GM18502 (cell line): ENCODE data around the gene SLC24A4.

ENCODE experiments used
- ATAC-seq: cut with Tn5 transposase; IDR thresholded peaks from one replicate; pipeline ENCODE4 v1.9.1; 2021; ENCODE audit warnings: mild to moderate bottlenecking; ENCODE audit not compliant: unreplicated experiment, poor library complexity

The SLC24A4 gene

DNA sequence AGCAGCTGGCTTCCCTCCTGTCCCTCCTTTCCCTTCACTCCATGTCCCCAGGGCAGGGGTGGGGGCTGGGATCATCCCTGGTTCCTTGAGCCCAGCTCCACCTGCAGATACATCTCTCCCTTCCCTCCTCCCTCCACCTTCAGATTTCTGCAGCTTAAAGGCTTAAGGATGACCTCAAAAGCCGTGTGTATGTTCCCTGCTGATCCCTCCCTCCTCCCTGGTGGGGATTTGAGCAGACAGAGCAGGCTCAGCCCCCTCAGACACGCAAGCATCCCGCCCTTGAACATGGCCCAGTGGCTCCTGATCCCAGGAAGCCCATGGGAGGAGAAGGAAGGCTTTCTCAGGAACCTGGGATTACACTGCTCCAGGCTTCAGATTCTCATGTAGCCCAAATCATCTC lies 107.7 kb downstream of the SLC24A4 start:
- ATAC-seq: no peak

DNA sequence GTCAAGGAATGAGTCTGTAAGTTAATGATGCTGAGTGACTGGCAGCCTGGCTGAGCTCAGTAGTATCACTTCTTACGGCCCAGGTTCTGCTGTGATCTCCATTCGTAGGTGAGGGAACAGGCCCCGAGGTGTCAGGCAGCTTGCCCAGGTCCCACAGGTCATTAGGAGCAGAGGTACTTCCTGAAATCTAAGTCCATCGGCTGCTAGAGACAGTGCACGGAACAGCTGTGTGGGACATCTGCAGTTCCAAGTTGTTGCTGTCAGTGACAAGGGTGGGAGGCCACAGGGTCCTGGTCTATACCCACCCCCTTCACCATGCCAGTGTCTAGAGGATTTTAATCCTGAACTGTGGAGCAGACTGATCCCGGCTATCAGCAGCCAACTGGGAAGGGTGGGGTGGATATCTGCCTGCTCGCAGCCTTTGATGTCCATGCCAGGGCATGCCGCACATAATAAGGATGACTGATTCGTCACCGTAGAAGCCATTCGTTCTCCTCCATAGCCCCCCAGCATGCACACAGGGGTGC lies 108.3 kb downstream of the SLC24A4 start:
- ATAC-seq: no peak

- ATAC-seq: no peak
Observed at GRCh38 chr14:92433407-92433806, 110.4 kb downstream of the SLC24A4 start.

DNA sequence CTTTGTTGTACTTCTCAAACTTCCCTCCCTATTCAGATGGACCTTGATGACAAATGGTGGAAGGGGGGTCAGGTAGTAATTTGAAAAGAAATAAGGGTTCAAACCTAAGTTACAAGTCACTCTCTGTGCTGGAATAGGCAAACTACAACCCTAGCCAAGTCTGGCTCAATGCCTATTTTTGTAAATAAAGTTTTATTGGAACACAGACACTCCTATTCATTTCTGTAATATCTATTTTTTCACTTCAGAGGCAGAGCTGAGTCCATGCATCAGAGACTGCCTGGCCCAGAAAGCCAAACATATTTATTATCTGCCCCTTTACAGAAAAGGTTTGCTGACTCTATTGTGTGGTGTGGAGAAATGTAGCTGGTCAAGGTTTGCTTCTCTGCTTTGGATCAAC lies 112.2 kb downstream of the SLC24A4 start:
- ATAC-seq: no peak

GRCh38 chr14:92436115-92436776 lies 113.3 kb downstream of the SLC24A4 start:
- ATAC-seq: no peak

DNA sequence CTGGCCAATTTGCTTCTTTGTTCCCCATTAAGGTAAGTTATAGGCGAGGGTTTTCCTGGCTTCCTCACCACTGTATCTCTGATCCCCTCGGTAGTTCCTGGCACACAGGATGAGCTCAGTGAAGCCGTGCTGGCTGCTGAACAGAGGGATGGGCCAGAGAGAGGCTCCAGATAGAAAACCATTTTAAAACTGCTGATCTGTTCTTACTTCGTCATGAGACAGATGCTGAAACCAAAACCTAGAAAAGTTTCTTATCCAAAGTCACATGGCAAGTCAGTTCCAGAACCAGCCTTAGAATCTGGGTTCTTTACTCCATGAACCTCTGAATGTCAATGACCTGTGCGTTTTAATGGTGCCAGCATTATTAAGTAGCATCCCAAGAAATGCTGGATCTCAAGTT lies 114.3 kb downstream of the SLC24A4 start:
- no peak for ATAC-seq

GRCh38 chr14:92437729-92438285 lies 114.8 kb downstream of the SLC24A4 start:
- ATAC-seq: no peak

DNA sequence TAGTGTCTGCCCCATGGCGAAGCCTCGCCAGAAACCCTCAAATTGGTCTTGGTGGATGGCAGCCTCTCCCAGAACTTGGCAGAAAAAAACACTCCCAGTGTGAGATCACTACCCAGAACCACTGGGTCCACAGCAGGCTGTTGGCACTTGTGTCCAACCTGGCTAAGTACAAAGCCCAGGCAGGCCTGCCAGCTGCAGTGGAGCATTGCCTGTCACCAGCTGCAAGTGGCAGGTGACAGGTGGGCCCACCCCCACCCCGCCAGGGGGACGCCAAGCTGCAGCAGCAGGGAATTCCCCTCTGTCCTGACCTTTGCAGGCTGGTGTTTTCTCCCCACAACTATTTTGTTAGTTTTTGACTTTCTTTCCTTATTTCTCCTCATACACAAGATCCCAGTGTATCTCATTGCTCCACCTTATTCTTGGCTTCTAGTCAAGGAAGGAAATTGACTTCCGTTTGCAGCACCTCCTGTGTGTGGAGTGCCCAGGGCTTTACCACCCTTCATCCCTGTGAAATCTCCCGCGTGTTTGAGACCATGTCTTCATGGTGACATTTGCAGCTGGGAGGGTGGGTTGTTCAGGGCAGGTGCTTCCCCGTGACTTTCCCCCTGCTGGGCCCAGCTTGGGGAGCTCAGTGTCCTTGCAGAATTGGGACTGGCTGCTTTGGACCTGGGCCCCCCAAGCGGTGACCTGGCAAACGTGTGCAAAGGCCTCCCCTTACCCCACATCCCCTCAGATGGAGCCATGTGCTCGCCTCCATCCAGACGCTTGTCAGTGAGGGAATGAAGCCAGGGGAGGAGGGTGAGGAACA lies 116.8 kb downstream of the SLC24A4 start:
- no peak for ATAC-seq

DNA sequence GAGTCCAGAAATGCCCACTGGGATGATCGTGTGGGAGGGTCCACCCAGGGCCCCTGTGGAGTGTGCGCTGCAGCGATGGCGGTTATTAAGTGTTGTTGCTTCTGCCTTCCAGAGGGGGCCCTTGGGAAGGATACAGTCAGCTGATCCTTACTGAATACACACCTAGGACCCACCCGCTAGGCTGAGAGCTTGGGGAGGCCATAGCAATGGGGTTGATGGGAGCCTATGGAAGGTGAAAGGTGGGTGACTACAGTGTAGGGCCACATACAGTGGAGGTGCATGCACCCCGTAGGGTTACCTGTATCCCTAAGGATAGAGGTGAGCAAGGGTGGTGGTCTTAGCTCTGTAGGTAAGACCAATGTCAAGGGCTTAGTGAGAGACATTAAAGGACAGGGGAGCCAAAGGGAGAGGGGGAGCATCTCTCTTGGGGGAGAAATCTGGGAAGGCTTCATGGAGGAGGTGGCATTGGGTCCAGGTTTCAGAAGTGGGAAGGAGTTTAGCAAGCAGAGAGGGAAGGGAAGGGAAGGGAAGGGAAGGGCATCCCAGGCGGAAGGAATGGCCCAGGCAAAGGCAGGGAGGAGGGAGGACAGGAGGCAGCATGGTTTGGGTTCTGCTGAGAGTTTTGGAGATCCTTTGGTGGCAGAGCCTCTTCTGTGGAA lies 117.5 kb downstream of the SLC24A4 start:
- ATAC-seq: no peak

DNA sequence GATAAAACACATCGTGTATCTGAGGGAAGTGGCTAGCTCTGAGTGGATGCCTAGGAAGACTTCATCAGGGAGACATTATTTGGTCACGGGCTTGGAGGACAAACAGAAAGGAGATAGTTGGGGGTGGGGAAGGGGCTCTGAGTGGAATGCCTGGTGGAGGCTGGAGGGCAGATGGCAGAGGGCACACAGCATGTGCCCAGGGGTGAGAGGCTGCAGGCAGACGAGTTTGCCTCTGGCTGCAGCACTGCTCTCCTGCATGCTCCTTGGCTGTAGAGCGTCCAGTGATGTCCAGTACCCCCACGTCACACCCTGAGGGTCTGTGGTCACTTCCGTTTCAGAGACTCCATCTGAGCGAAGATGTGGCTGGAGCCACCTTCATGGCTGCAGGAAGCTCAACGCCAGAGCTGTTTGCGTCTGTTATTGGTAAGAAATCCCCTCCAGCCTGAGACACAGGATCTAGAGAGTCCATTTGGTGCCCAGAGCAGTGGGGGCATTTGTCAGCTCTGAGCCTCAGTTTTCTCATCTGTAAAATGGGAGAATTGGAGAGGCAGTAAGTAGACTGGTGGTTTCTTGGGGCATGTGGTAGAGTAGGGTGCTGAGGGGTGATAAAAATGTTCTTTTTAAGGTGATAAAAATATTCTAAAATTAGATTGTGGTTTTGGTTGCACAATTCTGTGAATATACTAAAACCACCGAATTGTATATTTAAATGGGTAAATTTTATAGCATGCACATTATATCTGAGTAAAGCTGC lies 119.0 kb downstream of the SLC24A4 start:
- ATAC-seq: no peak

- ATAC-seq: no peak
Observed at GRCh38 chr14:92443167-92443566, 120.2 kb downstream of the SLC24A4 start.

DNA sequence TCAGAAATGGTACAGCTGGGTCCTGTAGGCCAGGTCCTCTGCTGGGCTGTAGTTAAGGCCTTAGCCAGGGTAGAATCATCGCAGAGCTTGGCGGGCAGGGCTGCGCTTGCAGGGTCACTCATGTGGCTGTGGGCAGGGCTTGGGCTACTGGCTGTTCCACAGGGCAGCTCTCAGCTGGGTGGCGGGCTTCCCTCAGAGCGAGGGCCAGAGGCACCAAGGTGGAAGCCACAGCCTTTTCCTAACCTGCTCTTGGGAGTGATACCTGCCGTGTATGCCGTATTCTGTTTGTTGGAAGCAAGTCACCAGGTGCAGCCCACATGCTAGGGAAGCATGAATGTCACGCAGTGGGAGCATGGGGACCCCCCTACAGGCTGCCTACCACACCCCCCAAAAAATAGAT lies 120.8 kb downstream of the SLC24A4 start:
- no peak for ATAC-seq

GRCh38 chr14:92446771-92447170 lies 123.8 kb downstream of the SLC24A4 start:
- no peak for ATAC-seq

- ATAC-seq: no peak
Observed at GRCh38 chr14:92447416-92448197, 124.6 kb downstream of the SLC24A4 start.

- ATAC-seq: no peak
Observed at GRCh38 chr14:92448786-92449185, 125.8 kb downstream of the SLC24A4 start.

DNA sequence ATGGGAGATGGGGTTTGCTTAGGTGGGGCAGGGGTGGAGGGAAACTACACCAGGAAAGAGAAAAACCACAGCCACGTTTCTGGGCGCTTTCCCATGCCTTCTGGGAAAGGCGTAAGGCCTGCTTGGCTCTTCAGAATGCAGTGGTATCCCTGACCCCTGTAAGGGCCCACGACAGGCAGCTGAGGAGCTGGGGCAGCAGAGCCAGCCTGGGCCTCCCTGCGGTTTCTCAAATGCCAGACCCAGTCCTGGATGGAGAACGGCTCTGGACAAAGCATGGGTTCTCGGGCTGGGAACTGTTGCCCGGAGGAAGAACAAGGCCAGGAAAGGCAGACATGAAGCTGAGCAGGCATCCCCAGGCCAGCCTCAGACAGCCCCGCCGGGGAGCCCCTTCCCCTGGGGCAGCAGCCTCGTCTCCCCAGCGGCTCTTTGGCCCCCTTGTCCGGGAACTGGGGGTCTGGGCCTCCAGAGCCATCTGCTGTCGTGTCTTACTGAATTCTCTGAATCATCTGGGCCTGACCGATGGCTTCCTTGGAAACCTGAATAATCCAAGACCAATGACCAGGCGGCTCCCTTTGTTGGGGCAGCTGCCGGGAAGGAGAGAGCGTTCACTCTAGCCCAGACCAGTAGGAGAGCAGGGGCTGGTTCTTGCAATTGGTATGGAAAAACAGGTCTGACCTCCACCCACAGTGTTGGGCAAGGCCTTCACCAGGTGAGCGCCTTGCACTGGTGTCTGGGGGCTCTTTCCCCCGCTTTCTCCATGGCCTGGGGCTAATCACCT lies 126.6 kb downstream of the SLC24A4 start:
- no peak for ATAC-seq

GRCh38 chr14:92450351-92451070 lies 127.5 kb downstream of the SLC24A4 start:
- ATAC-seq: no peak

DNA sequence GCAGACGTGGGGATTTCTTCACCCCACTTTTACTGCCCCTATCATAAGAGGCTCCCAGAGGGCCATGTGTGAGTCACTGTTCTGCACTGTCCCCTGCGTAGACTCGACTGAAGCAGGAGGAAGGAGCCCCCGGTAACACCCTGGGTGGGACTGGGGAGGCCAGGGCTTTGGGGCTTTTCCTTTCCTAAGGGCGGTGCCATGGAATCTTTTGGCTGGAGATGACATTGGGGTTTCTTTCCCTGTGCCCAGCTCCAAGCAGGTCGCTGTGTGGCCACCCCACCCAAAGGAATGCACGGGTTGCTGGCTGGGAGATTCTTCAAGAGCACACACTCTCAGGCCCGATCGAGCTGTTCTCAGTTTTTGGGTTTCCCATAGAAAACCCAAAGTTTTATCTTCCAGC lies 128.3 kb downstream of the SLC24A4 start:
- no peak for ATAC-seq
